GM12878 (cell line): ENCODE measurements around the gene GUCY1A1. TPM values are rescaled to one million over a fixed set of nuclear protein-coding genes. Genes with fewer than 3 reads are reported as not detected.

ENCODE experiments used
- ATAC-seq: fragments of 200-7000 bp; cut with Tn5 transposase; 3 replicates; pipeline ENCODE4 v1.9.1; 2020; ENCODE audit warnings: mild to moderate bottlenecking, moderate library complexity
- BruUV-seq: library from RNA; stranded (reverse); fragments of 400-500 nt; replicated peaks from 2 replicates; lab custom pipeline; 2021; lab: Mats Ljungman, UMichigan
- CTCF ChIA-PET: fragments of 300-600 bp; sonication (Branson Sonifier 250); formaldehyde crosslinking; extraction: SDS; loops from one replicate; lab custom pipeline; 2021; ENCODE audit warnings: inconsistent platforms; lab: Yijun Ruan, JAX
- POLR2A ChIA-PET: fragments of 350-600 bp; formaldehyde crosslinking; extraction: SDS; loops from one replicate; lab custom pipeline; 2021; ENCODE audit warnings: inconsistent platforms; lab: Charles Lee
- RAD21 ChIA-PET: fragments of 300-600 bp; sonication (Branson Sonifier 250); formaldehyde crosslinking; loops from one replicate; lab custom pipeline; 2023; ENCODE audit warnings: antibody characterized with exemption; ENCODE audit not compliant: unreplicated experiment; lab: Charles Lee
- SMC1A ChIA-PET: fragments of 300-600 bp; sonication (Branson Sonifier 250); formaldehyde crosslinking; loops from one replicate; lab custom pipeline; 2023; ENCODE audit not compliant: unreplicated experiment, uncharacterized antibody; lab: Charles Lee
- DNase-seq: peaks from one replicate; pipeline ENCODE4 v3.0.0-alpha.2; 2011; ENCODE audit warnings: low read depth, low spot score
- FAIRE-seq: peaks from 3 replicates; lab custom pipeline; 2011; peaks lifted over from hg19 to GRCh38; lab: Jason Lieb, UNC
- H2AFZ ChIP-seq: 2 replicates; pipeline ENCODE4 v1.6.0; 2011; ENCODE audit warnings: low read depth, low read length, control low read depth; ENCODE audit not compliant: control insufficient read depth
- H3K27ac ChIP-seq: 2 replicates; pipeline ENCODE4 v1.5.1; 2011; ENCODE audit warnings: control low read depth; ENCODE audit not compliant: control insufficient read depth, insufficient read depth
- H3K27me3 ChIP-seq, 2 experiments: replicated peaks in 1 of 2; 2 replicates each; pipeline versions ENCODE4 v1.6.0 to v1.6.1; 2011; ENCODE audit warnings: low read length in 1 of 2; ENCODE audit not compliant: control insufficient read depth in 2 of 2, insufficient read depth in 2 of 2
- H3K36me3 ChIP-seq, 2 experiments: 2 replicates each; pipeline ENCODE4 v1.5.1; 2011; ENCODE audit warnings: low read length in 1 of 2; ENCODE audit not compliant: control insufficient read depth in 2 of 2, insufficient read depth in 2 of 2
- H3K4me1 ChIP-seq: 2 replicates; pipeline ENCODE4 v1.6.1; 2011; ENCODE audit warnings: mild to moderate bottlenecking, low read length, moderate library complexity, mixed read lengths; ENCODE audit not compliant: control insufficient read depth, insufficient read depth
- H3K4me2 ChIP-seq: 2 replicates; pipeline ENCODE4 v1.6.0; 2011; ENCODE audit warnings: control low read depth; ENCODE audit not compliant: control insufficient read depth, insufficient read depth
- H3K4me3 ChIP-seq: fragments of 200-600 bp; sonication (generic); 2 replicates; pipeline ENCODE4 v1.5.1; 2016
- H3K79me2 ChIP-seq: 2 replicates; pipeline ENCODE4 v1.6.0; 2011; ENCODE audit warnings: low read length; ENCODE audit not compliant: control insufficient read depth, insufficient read depth
- H3K9ac ChIP-seq: 2 replicates; pipeline ENCODE4 v1.8.0; 2011; ENCODE audit warnings: low read length, control low read depth, mixed read lengths; ENCODE audit not compliant: control insufficient read depth, insufficient read depth
- H3K9me3 ChIP-seq: replicated peaks from 3 replicates; pipeline ENCODE4 v1.5.1; 2011; ENCODE audit warnings: mild to moderate bottlenecking, low read length; ENCODE audit not compliant: control insufficient read depth, insufficient read depth
- H4K20me1 ChIP-seq: 2 replicates; pipeline ENCODE4 v1.6.0; 2011; ENCODE audit not compliant: control insufficient read depth, insufficient read depth
- ESRRA ChIP-seq: IDR thresholded peaks from 2 replicates; pipeline ENCODE4 v1.6.1; 2012; ENCODE audit warnings: mild to moderate bottlenecking, low read length, improper control_type of control experiment
- ZBTB33 ChIP-seq: fragments of 450-650 bp; IDR thresholded peaks from 2 replicates; pipeline ENCODE4 v1.6.1; 2017; ENCODE audit warnings: mild to moderate bottlenecking
- WGBS: methylation state at CpG from one replicate; pipeline ENCODE4 v1.1.6; 2016; ENCODE audit warnings: low lambda C conversion rate; ENCODE audit not compliant: insufficient replicate concordance, insufficient coverage; ENCODE audit errors: missing lambda C conversion rate; 5-methylcytosine and 5-hydroxymethylcytosine counted together
- in situ Hi-C: fragments of 300-500 bp; cut with MboI; formaldehyde crosslinking; loops from 9 replicates; pipeline ENCODE4 v1.14.3; 2018; ENCODE audit warnings: mixed read lengths
- intact Hi-C: fragments of 100-400 bp; cut with micrococcal nuclease; formaldehyde crosslinking; loops from one replicate; pipeline ENCODE4 v1.14.2; 2022; ENCODE audit not compliant: unreplicated experiment
- polyA plus RNA-seq, 11 experiments: library from polyadenylated mRNA; depleted of rRNA in 4 of 11; unstranded in 6 of 11; stranded (reverse) in 5 of 11; fragments of >200 nt; fragmentation: Nextera tagmentation in 4 of 11; fragmentation: Illumina TruSeq in 1 of 11; extraction: Ambion mirVana in 4 of 11; extraction: Trizol in 1 of 11; gene quantifications; 1 replicate in 1 of 11; 2 replicates in 10 of 11; pipeline versions ENCODE4 v1.2.1 to v1.2.3, GENCODE V29; 2011 to 2016; ENCODE audit warnings: inconsistent platforms in 2 of 11, missing spikeins in 2 of 11, low read depth in 1 of 11
- total RNA-seq, 4 experiments: library from RNA; depleted of rRNA in 3 of 4; stranded (reverse); fragments of >200 nt in 3 of 4; fragmentation: Illumina TruSeq in 1 of 4; extraction: Trizol in 1 of 4; gene quantifications; 2 replicates each; pipeline versions ENCODE4 v1.2.1 to v1.2.3, GENCODE V29; 2013 to 2021

Gene GUCY1A1
- total and polyA plus RNA-seq, 10 of the 15 experiments (the other 5 are each of a cell fraction or from before 2014, with no cell fraction given), result 0.44 to 22.6 (median 0.55) TPM

GRCh38 chr4:155617296-155617695 is 49.4 kb upstream of the GUCY1A1 start:
- in situ Hi-C loops, result no loop called here
- Histone ChIP-seq H3K79me2 (no peaks in the 10 kb centered on the region), H3K4me1 (no peaks in the 10 kb centered on the region)

More at GRCh38 chr4:155617296-155617695, 49.4 kb upstream of the GUCY1A1 start:
- H3K9me3 ChIP-seq, result no peaks in the 10 kb centered on the region
- DNase-seq (no peak), FAIRE-seq (no peak), ATAC-seq (no peak)
- 1% methylated on average over 3 of the region's 3 CpGs for WGBS
- ChIA-PET SMC1A (interaction anchor here (1.0 to 4.2 kb wide), 5 partner anchors 10 to 144 kb away, joined by 3 to 50 read pairs (median 9); no protein-coding TSS in a partner anchor), POLR2A (interaction anchor here (0.9 to 1.8 kb wide), 3 partner anchors 11 to 89 kb away, joined by 3 to 8 read pairs (median 3); no protein-coding TSS in a partner anchor), RAD21 (interaction anchor here (1.0 to 2.5 kb wide), 6 partner anchors 12 to 170 kb away, joined by 3 to 9 read pairs (median 6); no protein-coding TSS in a partner anchor), CTCF (interaction anchor here (1.4 to 2.4 kb wide), 3 partner anchors 19 to 88 kb away, joined by 4 to 14 read pairs (median 5); no protein-coding TSS in a partner anchor)
- H3K4me2 ChIP-seq, result no peak overlapping the region
- no peaks in the 10 kb centered on the region for H4K20me1 ChIP-seq
- H3K27ac ChIP-seq, result no peak overlapping the region
- no peaks in the 10 kb centered on the region for H3K36me3 ChIP-seq
- TF ChIP-seq ZBTB33 (no peak), ESRRA (no peak)
- intact Hi-C loops, result no loop called here
- no peak overlapping the region for H2AFZ ChIP-seq
- H3K27me3 ChIP-seq, result no peaks in the 10 kb centered on the region; a peak in 1 of 4 replicates
- no peak overlapping the region for H3K9ac ChIP-seq
- no peak overlapping the region for H3K4me3 ChIP-seq
- no TSS peak for BruUV-seq
